ENCODE results near the gene SCARF2.

SCARF2 gene

DNA sequence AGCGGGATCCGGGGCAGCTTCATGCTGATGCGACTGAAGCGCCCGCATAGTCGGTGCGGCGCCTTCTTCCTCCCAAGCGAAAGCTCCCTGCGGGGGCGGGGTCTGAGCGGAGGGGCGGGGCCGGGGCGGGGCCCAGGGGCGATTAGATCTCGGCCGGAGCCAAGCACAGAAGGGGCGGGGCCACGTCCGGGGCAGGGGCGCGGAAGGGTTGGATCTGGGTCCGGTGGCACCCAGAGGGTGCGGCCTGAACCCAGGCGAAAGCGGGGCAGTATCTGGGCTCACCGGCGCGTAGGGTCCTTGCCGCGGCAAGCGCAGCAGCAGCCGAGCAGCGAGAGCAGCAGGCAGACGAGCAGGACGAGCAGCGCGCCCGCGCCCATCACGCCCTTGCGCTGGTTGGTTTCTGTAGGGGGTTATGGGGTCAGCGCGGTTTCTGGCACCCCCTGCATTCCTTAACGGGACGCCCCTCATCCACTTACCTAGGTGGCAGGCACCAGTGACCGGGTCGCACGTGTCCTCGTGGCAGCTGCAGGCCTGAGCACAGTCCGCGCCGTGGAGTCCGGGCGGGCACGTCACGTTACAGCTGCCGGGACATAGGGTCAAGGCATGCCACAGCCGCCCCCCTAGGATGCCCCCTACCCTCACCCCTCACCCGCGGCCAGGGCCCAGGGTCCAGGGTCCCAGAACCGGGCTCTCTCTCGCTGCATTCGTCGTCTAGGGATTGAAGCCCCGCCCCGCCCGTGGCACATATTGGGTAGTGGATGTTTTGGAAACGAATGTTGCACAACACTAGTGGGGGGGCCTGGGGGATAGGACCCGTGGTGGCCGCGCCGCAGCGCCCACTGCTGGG is 8.1 kb downstream of the SCARF2 start:
- Mint-ChIP-seq H3K27me3 (peaks cover 14% of the 10 kb centered on the region), H3K9me3 (ENCODE audit: low read depth) (no peaks in the 10 kb centered on the region), H3K4me1 (ENCODE audit: low read depth) (peaks cover 15% of the 10 kb centered on the region), H3K36me3 (no peaks in the 10 kb centered on the region), H3K27ac (no peak overlapping the region), H3K4me3 (peak overlapping the region; percentile 87)

DNA sequence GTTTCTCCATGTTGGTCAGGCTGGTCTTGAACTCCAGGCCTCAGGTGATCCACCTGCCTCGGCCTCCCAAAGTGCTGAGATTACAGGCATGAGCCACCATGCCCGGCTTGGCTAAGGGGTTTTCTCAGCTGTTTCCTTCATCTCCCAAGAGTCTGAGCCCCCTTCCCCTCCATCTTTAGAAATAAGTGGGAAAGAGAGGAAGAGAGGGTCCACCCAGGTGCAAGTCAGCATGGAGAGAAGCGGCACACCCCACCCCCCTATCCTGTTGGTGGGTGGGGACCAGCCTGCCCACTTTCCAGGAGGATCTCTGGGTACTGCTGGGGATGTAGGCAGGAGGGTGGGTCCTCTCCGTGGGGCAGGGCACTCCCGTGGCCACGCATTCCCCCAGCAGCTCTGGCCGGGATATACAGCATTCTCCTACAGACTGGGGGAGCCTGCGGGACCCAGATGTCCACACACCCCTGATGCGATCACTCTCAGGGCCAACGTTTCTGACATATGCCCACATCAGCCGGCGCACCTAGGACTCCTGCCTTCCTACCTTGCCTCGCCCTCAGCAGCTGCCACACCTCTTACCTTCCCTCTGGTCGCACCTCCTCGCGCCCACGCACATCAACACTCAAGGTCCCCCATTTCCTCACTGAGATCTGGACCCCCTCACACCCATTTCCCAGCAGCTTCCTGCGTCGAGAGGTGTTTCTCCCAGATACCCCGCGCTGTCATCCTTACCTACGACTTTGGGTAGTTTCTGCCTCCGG is 8.9 kb downstream of the SCARF2 start:
- no peak overlapping the region for H3K27ac Mint-ChIP-seq

DNA sequence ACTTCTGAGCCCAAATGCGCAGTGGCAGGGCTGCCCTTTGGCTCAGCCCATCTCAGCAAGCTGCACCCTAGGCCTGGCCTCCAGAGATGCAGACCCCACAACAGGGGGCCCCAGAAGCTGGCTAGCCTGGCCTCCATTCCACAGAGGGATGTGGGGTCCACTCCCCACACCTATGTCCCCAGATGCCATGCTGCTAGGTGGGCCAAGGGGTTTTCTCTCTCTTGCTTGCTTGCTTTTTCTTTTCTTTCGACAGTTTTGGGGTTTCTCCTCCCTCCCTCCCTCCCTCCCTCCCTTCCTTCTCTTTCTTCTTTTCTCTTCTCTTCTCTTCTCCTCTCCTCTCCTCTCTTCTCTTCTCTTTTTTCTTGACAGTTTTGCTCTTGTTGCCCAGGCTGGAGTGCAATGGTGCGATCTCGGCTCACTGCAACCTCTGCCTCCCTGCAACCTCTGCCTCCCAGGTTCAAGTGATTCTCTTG is 9.6 kb downstream of the SCARF2 start:
- Mint-ChIP-seq H3K36me3 (no peaks in the 10 kb centered on the region), H3K9me3 (ENCODE audit: low read depth) (no peaks in the 10 kb centered on the region), H3K27me3 (peaks cover 12% of the 10 kb centered on the region), H3K4me1 (ENCODE audit: low read depth) (peaks cover 17% of the 10 kb centered on the region), H3K27ac (no peak overlapping the region), H3K4me3 (no peak overlapping the region)

More for the DNA sequence above, 8.9 kb downstream of the SCARF2 start:
- Mint-ChIP-seq H3K9me3 (ENCODE audit: low read depth) (no peaks in the 10 kb centered on the region), H3K27me3 (peaks cover 11% of the 10 kb centered on the region), H3K4me3 (peak overlapping the region; percentile 87), H3K36me3 (no peaks in the 10 kb centered on the region), H3K4me1 (ENCODE audit: low read depth) (peaks cover 15% of the 10 kb centered on the region)

DNA sequence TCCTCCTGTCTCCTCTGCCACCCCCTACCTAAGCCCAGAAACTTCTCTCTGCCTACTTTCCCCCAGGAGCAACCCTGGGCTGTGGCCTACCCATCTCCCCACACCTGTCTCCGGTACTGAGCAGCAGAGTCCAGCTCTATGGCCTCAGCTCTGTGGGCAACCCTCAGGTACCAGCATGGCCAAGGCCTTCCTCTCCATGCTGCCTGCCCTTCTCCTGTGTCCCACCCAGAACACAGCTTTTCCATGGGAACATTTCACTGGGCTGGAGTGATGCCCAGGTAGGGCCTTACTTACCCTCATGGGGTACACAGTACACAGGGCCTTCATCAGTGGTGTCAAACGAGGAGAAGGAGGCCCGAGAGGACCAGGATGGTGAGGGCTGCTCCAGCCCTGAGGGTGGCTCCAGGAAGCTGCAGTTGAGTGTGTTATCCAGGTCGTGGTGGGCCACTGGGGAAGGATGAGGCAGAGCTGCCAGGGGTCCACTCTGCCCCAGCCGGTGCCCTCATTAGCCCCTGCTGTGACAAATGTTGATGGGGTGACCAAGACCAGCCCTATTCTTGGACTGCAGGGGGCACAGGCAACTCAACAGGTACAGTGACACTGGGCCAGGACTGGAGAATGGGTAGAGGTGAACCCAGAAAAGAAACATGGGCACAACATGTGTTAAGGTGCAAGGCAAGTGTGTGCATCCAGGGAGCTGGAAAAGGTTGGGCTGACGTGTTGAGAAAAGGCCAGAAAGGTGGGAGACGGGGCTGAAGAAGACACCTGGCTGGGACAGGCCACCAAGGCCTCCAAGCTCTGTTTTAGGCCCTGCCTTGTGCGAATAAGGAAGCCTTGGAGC is 10.3 kb downstream of the SCARF2 start:
- H3K9me3 Mint-ChIP-seq (ENCODE audit: low read depth) = no peaks in the 10 kb centered on the region
- H3K4me3 Mint-ChIP-seq = peak overlapping the region; percentile 24
- no peak overlapping the region for H3K27ac Mint-ChIP-seq
- peaks cover 8% of the 10 kb centered on the region for H3K27me3 Mint-ChIP-seq
- peaks cover 17% of the 10 kb centered on the region for H3K4me1 Mint-ChIP-seq (ENCODE audit: low read depth)
- H3K36me3 Mint-ChIP-seq = no peaks in the 10 kb centered on the region

DNA sequence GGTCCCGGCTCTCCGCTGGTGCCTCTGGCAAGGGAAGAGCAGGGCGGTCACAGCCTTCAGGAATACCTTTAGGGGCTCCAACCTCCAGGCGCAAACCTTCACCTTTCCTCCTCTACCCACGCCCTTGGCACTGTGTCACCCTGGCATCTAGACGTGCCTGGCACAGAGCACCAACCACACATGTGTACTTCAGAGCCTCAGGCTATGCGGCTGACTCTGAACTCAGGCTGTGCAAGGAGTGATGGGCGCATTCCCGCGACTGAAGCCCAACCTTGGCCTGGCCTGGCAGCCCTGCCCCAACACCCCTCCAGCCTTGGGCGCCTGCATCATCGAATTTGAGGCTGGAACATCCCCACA is 11.4 kb downstream of the SCARF2 start:
- no peaks in the 10 kb centered on the region for H3K36me3 Mint-ChIP-seq
- peaks cover 14% of the 10 kb centered on the region for H3K4me1 Mint-ChIP-seq (ENCODE audit: low read depth)
- H3K27ac Mint-ChIP-seq = no peak overlapping the region
- peak overlapping the region; percentile 23 for H3K4me3 Mint-ChIP-seq
- H3K9me3 Mint-ChIP-seq (ENCODE audit: low read depth) = no peaks in the 10 kb centered on the region
- peaks cover 7% of the 10 kb centered on the region for H3K27me3 Mint-ChIP-seq

DNA sequence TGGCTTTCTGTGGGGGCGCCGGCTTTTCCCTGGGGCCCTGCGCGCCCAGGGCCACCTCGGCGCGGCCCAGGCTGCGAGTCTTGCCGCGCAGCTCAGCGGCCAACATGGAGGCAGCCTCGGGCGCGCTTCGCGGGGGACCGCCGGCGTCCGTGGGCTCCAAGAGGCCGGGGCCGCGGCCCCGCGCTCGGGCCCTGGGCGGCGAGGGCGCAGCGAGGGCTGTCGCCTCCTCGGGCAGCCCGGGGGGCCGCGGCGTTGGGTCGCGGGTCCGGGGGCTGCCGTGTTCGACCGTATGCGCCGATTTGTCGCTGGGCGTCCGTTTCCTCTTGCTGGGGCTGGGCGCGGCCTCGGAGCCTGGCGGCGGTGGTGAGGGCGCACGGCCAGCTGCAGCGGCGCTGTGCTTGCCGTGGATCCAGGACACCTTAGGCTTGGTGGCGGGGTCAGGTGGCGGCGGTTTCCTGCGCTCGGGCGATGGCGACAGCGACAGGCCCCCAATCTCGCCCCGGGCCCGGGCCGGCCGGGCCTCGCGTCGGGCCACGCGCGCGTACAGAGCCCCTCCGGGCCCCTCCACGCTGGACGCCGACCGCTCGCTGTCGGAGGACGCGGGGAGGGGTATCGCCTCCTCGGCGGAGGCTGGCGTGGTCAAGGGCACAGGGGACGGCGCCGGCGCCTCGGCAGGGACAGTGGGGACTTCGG is 11.9 kb downstream of the SCARF2 start:
- Mint-ChIP-seq H3K9me3 (ENCODE audit: low read depth) (no peaks in the 10 kb centered on the region), H3K36me3 (no peaks in the 10 kb centered on the region), H3K4me3 (no peak overlapping the region), H3K27ac (no peak overlapping the region), H3K4me1 (ENCODE audit: low read depth) (peaks cover 14% of the 10 kb centered on the region), H3K27me3 (peaks cover 7% of the 10 kb centered on the region)

DNA sequence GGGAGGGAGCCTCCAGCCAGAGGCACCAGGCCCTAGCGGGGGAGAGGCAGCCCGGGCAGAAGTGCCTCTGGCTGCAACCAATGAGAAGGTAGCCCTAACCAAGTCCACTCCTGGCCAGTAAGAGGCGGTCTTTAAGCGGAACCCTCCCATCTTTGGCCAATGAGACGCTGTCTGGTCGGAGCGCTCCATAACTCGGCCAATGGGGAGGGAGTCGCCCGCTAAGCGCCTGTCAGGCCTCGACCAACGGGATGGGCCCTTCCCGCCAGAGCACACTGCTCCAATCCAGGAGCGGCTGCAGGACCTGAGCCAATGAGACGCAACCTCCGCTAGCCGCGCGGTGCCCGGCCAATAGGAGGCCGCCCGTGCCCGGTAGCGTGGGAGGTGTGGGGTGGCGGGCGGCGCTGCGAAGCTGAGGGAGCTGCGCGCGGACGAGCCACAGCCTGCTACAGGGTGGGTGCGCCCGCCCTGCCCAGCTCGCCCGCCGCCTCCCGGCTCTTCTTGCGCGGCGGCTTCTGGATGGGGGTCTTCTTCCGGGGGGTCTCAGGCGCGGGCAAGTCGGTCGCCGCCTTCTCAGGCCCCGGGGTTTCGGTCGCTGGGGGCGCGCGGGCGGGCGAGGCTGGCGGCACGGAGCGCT is 12.6 kb downstream of the SCARF2 start:
- H3K27ac Mint-ChIP-seq = no peak overlapping the region
- H3K36me3 Mint-ChIP-seq = no peaks in the 10 kb centered on the region
- H3K9me3 Mint-ChIP-seq (ENCODE audit: low read depth) = no peaks in the 10 kb centered on the region
- peak overlapping the region; percentile 53 for H3K4me3 Mint-ChIP-seq
- H3K27me3 Mint-ChIP-seq = peaks cover 7% of the 10 kb centered on the region
- peaks cover 10% of the 10 kb centered on the region for H3K4me1 Mint-ChIP-seq (ENCODE audit: low read depth)

DNA sequence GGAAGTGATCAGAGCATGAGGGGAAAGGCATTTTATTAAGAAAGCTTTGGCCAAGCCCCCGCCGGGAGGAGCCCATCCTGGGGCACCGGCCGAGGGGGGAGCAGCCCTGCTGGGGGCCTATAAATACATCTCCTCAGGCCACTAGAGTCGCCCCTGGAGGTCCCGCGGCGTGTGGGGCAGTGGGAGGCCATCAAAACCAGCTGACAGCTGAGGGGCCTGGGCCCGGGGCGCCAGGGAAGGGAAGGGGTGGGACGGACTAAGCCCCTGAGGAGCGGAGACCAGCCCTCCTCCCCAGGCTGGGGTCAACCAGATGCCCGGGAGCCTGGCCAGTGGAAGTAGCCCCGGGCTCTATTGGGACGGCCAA is 13.1 kb downstream of the SCARF2 start:
- no peak overlapping the region for H3K27ac Mint-ChIP-seq
- H3K27me3 Mint-ChIP-seq = peaks cover 7% of the 10 kb centered on the region
- H3K4me3 Mint-ChIP-seq = peak overlapping the region; percentile 53
- no peaks in the 10 kb centered on the region for H3K9me3 Mint-ChIP-seq (ENCODE audit: low read depth)
- H3K4me1 Mint-ChIP-seq (ENCODE audit: low read depth) = peaks cover 10% of the 10 kb centered on the region
- no peaks in the 10 kb centered on the region for H3K36me3 Mint-ChIP-seq

DNA sequence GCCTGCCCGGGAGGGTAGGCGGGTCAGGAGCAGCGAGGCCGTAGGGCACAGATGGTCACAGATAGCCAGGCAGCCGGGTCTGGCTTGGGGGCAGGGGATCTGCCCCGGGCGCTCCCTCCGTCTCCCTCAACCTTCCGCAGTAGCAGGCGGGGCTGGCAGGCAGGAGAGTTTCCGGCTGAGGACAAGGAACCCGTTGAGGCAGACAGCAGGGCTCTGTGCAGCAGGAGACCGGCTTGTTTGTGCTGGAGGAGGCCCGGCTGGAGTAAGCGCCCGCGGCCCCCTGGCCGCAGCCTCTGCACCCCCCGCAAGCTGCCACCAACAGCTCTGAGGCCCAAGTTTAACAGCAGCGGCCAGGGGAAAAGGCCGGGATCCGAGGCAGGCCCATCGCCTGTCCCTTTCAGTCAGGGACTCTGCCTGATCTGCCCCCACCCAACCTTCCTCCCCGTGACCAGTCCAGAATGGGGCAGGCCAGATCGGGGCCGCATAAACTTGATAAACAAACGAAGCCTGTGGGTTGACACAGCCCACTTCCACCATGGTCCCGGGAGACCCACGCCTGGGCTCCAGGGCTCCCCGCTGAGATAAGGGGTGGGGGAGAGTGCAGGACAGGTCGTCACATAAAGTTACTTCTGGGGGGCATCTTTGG is 13.6 kb downstream of the SCARF2 start:
- Mint-ChIP-seq H3K4me3 (no peak overlapping the region), H3K9me3 (ENCODE audit: low read depth) (no peaks in the 10 kb centered on the region), H3K4me1 (ENCODE audit: low read depth) (peaks cover 9% of the 10 kb centered on the region), H3K27ac (no peak overlapping the region), H3K36me3 (no peaks in the 10 kb centered on the region), H3K27me3 (peaks cover 7% of the 10 kb centered on the region)

DNA sequence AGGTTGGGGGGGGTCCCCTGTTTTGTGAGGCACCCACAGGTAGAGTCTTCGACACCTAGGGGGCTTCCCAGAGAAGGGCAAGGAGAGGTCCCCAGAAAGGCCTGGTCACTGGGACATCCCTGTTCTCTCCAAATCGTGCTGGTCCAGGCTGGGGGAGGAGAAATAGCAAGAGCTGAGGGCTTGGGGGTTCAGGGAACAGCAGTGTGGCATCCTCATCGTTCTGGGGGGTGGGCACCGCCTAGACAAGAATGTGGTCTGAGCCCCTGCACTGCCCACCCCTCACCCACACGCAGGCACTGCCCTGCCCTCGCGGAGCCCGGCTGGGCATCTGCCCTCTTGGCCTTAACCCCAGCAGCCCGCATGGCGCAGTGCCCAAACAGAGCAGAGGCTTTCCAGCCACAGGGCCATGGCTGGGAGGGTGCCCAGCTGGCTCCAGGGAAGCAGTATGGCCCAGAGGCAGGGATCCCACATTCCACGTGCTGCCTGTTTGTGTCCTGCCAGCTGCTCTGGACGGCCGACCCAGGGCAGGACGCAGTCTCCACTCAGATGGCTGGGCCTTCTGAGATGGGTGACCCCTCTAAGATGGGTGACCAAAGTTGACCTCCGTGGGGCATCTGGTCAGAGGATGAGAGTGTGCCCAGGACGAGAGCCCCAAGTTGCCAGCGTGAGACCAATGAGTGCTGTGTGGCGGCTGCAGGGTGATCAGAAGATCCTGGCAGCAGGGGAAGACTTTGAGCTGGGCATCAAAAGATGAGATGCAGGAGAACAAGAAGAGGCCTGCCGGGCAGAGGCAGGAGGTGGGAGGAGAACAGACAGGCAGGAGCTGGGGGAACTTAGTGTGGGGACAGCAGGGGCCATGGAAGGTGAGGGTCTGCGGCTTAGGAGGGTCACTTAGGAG is 14.4 kb downstream of the SCARF2 start:
- no peaks in the 10 kb centered on the region for H3K9me3 Mint-ChIP-seq (ENCODE audit: low read depth)
- H3K36me3 Mint-ChIP-seq = no peaks in the 10 kb centered on the region
- H3K27me3 Mint-ChIP-seq = peaks cover 7% of the 10 kb centered on the region
- H3K4me1 Mint-ChIP-seq (ENCODE audit: low read depth) = peaks cover 3% of the 10 kb centered on the region
- H3K4me3 Mint-ChIP-seq = peak overlapping the region; percentile 73
- H3K27ac Mint-ChIP-seq = no peak overlapping the region

DNA sequence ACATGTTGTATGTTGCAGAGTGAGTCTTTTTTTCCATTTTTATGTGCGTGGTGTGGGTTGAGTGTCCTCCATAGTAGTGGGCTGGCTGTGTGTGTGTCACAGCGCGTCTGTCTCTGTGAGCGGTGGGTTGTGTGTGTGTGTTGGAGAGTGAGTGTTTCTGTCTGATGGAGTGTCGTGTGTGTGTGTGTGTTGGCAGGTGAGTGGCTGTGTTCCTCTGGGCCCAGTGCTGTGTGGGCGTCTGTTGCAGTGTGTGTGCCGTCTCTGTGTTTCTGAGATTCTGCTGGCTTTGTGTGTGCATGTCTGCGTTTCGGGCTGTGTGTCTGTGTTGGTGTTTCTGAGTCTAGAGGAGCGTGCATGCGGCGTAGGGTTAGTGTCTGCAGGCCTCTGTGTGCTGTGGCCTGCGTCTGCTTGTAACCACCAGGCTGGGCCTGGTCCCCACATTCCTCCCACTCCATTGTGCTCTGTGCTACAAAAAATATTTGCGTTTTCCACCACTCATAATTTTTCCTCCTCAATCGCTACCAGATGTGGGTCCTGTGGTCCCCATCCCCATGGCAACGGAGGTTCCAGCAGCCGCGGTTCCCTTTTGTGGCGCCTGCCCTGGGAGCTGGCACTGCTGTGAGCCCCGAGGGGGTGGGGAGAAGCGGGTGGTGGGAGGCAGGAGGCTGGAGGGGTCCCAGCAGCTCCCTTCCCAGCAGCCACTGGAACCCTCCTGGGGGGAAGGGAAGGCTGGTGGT is 15.2 kb downstream of the SCARF2 start:
- peaks cover 7% of the 10 kb centered on the region for H3K27me3 Mint-ChIP-seq
- no peaks in the 10 kb centered on the region for H3K9me3 Mint-ChIP-seq (ENCODE audit: low read depth)
- no peaks in the 10 kb centered on the region for H3K36me3 Mint-ChIP-seq
- no peak overlapping the region for H3K27ac Mint-ChIP-seq
- H3K4me1 Mint-ChIP-seq (ENCODE audit: low read depth) = peaks cover 3% of the 10 kb centered on the region
- H3K4me3 Mint-ChIP-seq = no peak overlapping the region

DNA sequence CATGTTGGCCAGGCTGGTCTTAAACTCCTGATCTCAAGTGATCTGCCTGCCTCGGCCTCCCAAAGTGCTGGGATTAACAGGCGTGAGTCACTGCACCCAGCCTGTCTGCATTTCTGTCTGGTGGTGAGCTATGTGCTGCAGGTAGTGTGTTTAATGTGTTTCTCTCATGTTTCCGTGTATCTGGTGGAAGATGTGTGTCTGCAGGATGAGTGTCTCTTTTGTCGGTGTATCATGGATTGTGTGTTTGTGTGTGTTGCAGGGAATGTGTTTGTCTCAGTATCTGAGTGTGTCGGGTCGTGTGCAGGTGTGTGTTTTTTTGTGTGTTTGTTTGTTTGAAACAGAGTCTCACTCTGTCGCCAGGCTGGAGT is 16.1 kb downstream of the SCARF2 start:
- Mint-ChIP-seq H3K27me3 (peaks cover 1% of the 10 kb centered on the region), H3K4me3 (no peak overlapping the region), H3K4me1 (ENCODE audit: low read depth) (peaks cover 3% of the 10 kb centered on the region), H3K27ac (no peak overlapping the region), H3K9me3 (ENCODE audit: low read depth) (no peaks in the 10 kb centered on the region), H3K36me3 (no peaks in the 10 kb centered on the region)
